ENCODE data around the gene COL27A1.

COL27A1 gene

GRCh38 chr9:114346146-114346545 is 190.8 kb downstream of the COL27A1 start:
- H3K4me3 ChIP-seq (ENCODE audit: low read depth, low read length): no peak overlapping the region
- DNase-seq (ENCODE audit: low read depth): no peak
- TF ChIP-seq, protein P1, sequence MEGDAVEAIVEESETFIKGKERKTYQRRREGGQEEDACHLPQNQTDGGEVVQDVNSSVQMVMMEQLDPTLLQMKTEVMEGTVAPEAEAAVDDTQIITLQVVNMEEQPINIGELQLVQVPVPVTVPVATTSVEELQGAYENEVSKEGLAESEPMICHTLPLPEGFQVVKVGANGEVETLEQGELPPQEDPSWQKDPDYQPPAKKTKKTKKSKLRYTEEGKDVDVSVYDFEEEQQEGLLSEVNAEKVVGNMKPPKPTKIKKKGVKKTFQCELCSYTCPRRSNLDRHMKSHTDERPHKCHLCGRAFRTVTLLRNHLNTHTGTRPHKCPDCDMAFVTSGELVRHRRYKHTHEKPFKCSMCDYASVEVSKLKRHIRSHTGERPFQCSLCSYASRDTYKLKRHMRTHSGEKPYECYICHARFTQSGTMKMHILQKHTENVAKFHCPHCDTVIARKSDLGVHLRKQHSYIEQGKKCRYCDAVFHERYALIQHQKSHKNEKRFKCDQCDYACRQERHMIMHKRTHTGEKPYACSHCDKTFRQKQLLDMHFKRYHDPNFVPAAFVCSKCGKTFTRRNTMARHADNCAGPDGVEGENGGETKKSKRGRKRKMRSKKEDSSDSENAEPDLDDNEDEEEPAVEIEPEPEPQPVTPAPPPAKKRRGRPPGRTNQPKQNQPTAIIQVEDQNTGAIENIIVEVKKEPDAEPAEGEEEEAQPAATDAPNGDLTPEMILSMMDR (IDR thresholded peaks at IDR 0.05; ENCODE audit: low read depth, low read length): no peak

DNA sequence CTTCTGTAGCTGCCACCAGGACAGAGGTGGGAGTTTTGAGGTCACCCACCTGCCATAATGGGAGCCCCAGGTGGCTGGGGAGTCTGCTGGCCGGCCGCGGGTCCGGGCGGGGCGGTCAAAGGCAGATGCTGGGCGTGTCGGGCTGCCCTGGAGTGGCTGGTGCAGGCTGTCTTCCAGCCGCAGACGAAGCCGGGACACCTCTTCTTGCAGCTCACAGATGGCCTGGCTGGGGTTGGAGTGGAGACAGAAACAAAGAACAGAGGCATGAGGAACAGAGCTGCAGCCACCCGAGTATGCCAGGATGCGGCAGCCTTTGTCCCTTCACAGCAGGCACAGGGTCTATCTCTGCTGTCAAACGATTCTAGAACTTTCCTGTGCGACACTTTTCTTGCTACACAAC is 192.3 kb downstream of the COL27A1 start:
- TF ChIP-seq, protein P1 (IDR thresholded peaks at IDR 0.05; ENCODE audit: low read depth, low read length): no peak
- TF ChIP-seq MYC (IDR thresholded peaks at IDR 0.05; ENCODE audit: low read depth, low read length): no peak
- no peak for TF ChIP-seq POLR2A (IDR thresholded peaks at IDR 0.05; ENCODE audit: extremely low read depth, insufficient read length)
- TF ChIP-seq, protein P2, sequence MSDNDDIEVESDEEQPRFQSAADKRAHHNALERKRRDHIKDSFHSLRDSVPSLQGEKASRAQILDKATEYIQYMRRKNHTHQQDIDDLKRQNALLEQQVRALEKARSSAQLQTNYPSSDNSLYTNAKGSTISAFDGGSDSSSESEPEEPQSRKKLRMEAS (IDR thresholded peaks at IDR 0.05; ENCODE audit: low read depth, low read length): no peak
- H3K4me3 ChIP-seq (ENCODE audit: low read depth, low read length): no peak overlapping the region
- DNase-seq (ENCODE audit: low read depth): no peak

GRCh38 chr9:114348261-114348905 is 193.0 kb downstream of the COL27A1 start:
- no peak for DNase-seq (ENCODE audit: low read depth)
- TF ChIP-seq, protein P1 (IDR thresholded peaks at IDR 0.05; ENCODE audit: low read depth, low read length): no peak
- TF ChIP-seq POLR2A (IDR thresholded peaks at IDR 0.05; ENCODE audit: extremely low read depth, insufficient read length) (no peak), MYC (IDR thresholded peaks at IDR 0.05; ENCODE audit: low read depth, low read length) (no peak)
- TF ChIP-seq, protein P2 (IDR thresholded peaks at IDR 0.05; ENCODE audit: low read depth, low read length): no peak
- H3K4me3 ChIP-seq (ENCODE audit: low read depth, low read length): no peak overlapping the region

DNA sequence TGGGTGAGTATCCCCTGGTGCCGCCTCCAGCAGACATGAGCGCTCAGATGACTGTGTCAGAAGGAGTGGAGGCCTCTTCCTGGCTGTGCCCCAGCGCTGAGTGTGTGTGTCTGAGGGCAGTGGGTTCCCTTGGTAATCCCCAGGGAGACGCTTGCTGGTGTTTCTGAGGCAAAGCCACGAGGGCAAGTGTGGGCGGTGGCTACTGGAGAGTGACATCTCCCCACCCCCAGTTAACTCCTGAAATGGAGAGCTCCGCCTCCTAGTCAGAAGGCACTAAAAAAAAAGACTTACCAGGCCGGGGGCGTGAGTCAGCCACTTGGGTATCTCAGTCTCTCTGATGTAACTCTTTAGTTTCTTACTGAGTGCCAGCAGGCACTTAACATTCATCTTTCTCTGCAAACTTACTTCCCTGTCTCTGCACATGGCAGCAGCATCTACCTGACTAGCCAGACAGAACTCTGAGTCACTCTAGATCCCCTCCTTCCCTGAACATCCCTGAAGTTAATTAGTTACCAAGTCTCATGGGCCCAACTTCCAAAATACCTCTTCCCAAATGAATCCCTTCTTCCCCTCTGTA is 193.7 kb downstream of the COL27A1 start:
- TF ChIP-seq POLR2A (IDR thresholded peaks at IDR 0.05; ENCODE audit: extremely low read depth, insufficient read length): no peak
- peak; percentile 91 for TF ChIP-seq MYC (IDR thresholded peaks at IDR 0.05; ENCODE audit: low read depth, low read length)
- TF ChIP-seq, protein P2 (IDR thresholded peaks at IDR 0.05; ENCODE audit: low read depth, low read length): peak; percentile 89
- TF ChIP-seq, protein P1 (IDR thresholded peaks at IDR 0.05; ENCODE audit: low read depth, low read length): no peak
- DNase-seq (ENCODE audit: low read depth): peak; percentile 99

GRCh38 chr9:114349713-114350480 is 194.6 kb downstream of the COL27A1 start:
- TF ChIP-seq POLR2A (IDR thresholded peaks at IDR 0.05; ENCODE audit: extremely low read depth, insufficient read length) (no peak), MYC (IDR thresholded peaks at IDR 0.05; ENCODE audit: low read depth, low read length) (no peak)
- TF ChIP-seq, protein P1 (IDR thresholded peaks at IDR 0.05; ENCODE audit: low read depth, low read length): no peak
- TF ChIP-seq, protein P2 (IDR thresholded peaks at IDR 0.05; ENCODE audit: low read depth, low read length): no peak
- no peak overlapping the region for H3K4me3 ChIP-seq (ENCODE audit: low read depth, low read length)
- no peak for DNase-seq (ENCODE audit: low read depth)

More for the DNA sequence above, 193.7 kb downstream of the COL27A1 start:
- no peak overlapping the region for H3K4me3 ChIP-seq (ENCODE audit: low read depth, low read length)

Measured in NB4 (cell line).